Loucy (cell line): ENCODE measurements around the gene DGCR2.
A peak's percentile ranks its signal among the peaks of the same experiment; 100 is the strongest.
"Not testable (repeated sequence)": the region's sequence is repeated elsewhere in the genome, so short reads cannot be mapped to it uniquely, and the experiment has no call there.

Experiments
- H2AFZ ChIP-seq: fragments of 200-600 bp; sonication (generic); 2 replicates; pipeline ENCODE4 v1.6.0; 2016; ENCODE audit warnings: antibody characterized with exemption, mild to moderate bottlenecking, low read length, moderate library complexity
- H3F3A ChIP-seq: fragments of 200-600 bp; 2 replicates; pipeline ENCODE4 v1.6.0; 2016; ENCODE audit warnings: antibody characterized with exemption, low read depth, mild to moderate bottlenecking
- H3K27me3 ChIP-seq: fragments of 200-600 bp; sonication (generic); 2 replicates; pipeline ENCODE4 v1.6.1; 2014; ENCODE audit warnings: low read length, mild to moderate bottlenecking; ENCODE audit not compliant: insufficient read depth, poor library complexity, severe bottlenecking
- H3K36me3 ChIP-seq: fragments of 200-600 bp; sonication (generic); 2 replicates; pipeline ENCODE4 v1.6.1; 2016; ENCODE audit warnings: low read length; ENCODE audit not compliant: insufficient read depth
- H3K4me1 ChIP-seq: fragments of 200-600 bp; sonication (generic); 2 replicates; pipeline ENCODE4 v1.5.1; 2014; ENCODE audit warnings: low read length, mild to moderate bottlenecking; ENCODE audit not compliant: insufficient read depth, poor library complexity, severe bottlenecking
- H3K4me2 ChIP-seq: fragments of 200-600 bp; sonication (generic); 2 replicates; pipeline ENCODE4 v1.6.0; 2014; ENCODE audit warnings: antibody characterized with exemption, low read length, low read depth, mild to moderate bottlenecking; ENCODE audit not compliant: poor library complexity, severe bottlenecking
- H3K4me3 ChIP-seq: fragments of 200-600 bp; sonication (generic); 2 replicates; pipeline ENCODE4 v1.5.1; 2014; ENCODE audit warnings: low read length, mild to moderate bottlenecking, mixed read lengths; ENCODE audit not compliant: poor library complexity, severe bottlenecking
- H3K79me2 ChIP-seq: fragments of 200-600 bp; sonication (generic); 2 replicates; pipeline ENCODE4 v1.6.1; 2014; ENCODE audit warnings: low read length; ENCODE audit not compliant: insufficient read depth
- H3K9ac ChIP-seq: fragments of 200-600 bp; sonication (generic); 2 replicates; pipeline ENCODE4 v1.6.0; 2014; ENCODE audit warnings: mild to moderate bottlenecking, low read depth, low read length, moderate library complexity; ENCODE audit not compliant: poor library complexity, severe bottlenecking
- H3K9me2 ChIP-seq: fragments of 200-600 bp; sonication (generic); replicated peaks from 2 replicates; pipeline ENCODE4 v1.6.1; 2016; ENCODE audit warnings: low read depth, low read length, mixed read lengths
- H3K9me3 ChIP-seq: fragments of 200-600 bp; sonication (generic); 2 replicates; pipeline ENCODE4 v1.6.1; 2014; ENCODE audit warnings: mild to moderate bottlenecking, antibody characterized with exemption, low read length, low read depth; ENCODE audit not compliant: insufficient read depth
- H4K20me1 ChIP-seq: fragments of 200-600 bp; sonication (generic); 2 replicates; pipeline ENCODE4 v1.6.0; 2014; ENCODE audit warnings: antibody characterized with exemption, low read length, mild to moderate bottlenecking; ENCODE audit not compliant: insufficient read depth, poor library complexity, severe bottlenecking
- CTCF ChIP-seq: fragments of 200-600 bp; sonication (generic); conservative IDR thresholded peaks from 2 replicates; pipeline ENCODE4 v1.5.1; 2014; ENCODE audit warnings: mild to moderate bottlenecking, antibody characterized with exemption, low read length
- EZH2phosphoT487 ChIP-seq: fragments of 200-600 bp; IDR thresholded peaks from 2 replicates; pipeline ENCODE4 v1.6.1; 2018; ENCODE audit warnings: antibody characterized with exemption, mild to moderate bottlenecking, moderate library complexity, borderline replicate concordance

The DGCR2 gene

GRCh38 chr22:19164425-19164824, 42.2 kb upstream of the DGCR2 start:
- no peaks in the 10 kb centered on the region for H3K36me3 ChIP-seq
- H3K4me3 ChIP-seq = no peak overlapping the region
- no peaks in the 10 kb centered on the region for H3K79me2 ChIP-seq
- no peak overlapping the region for H2AFZ ChIP-seq
- TF ChIP-seq CTCF (no peak), EZH2phosphoT487 (no peak)
- no peaks in the 10 kb centered on the region for H3K4me1 ChIP-seq
- H3K9me2 ChIP-seq = no peaks in the 10 kb centered on the region
- no peaks in the 10 kb centered on the region for H3K9me3 ChIP-seq
- H4K20me1 ChIP-seq = no peaks in the 10 kb centered on the region
- H3K9ac ChIP-seq = no peak overlapping the region
- H3K27me3 ChIP-seq = no peaks in the 10 kb centered on the region
- H3F3A ChIP-seq = no peaks in the 10 kb centered on the region
- no peak overlapping the region for H3K4me2 ChIP-seq

DNA sequence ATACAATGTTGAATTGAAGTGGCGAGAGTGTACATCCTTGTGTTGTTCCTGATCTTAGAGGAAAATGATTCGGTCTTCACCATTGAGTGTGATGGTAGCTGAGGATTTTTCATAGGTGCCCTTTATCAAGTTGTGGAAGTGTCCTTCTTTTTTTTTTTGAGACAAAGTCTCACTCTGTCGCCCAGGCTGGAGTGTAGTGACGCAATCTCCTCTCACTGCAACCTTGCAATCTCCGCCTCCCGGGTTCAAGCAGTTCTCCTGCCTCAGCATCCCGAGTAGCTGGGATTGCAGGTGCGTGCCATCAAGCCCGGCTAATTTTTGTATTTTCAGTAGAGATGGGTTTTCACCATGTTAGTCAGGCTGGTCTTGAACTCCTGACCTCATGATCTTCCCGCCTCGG, 36.4 kb upstream of the DGCR2 start:
- H3K9ac ChIP-seq, H3K9me3 ChIP-seq, H2AFZ ChIP-seq, H3K36me3 ChIP-seq, H4K20me1 ChIP-seq, H3K9me2 ChIP-seq, H3K27me3 ChIP-seq, H3K4me3 ChIP-seq, H3K4me1 ChIP-seq, H3K79me2 ChIP-seq, H3K4me2 ChIP-seq, H3F3A ChIP-seq: not testable (repeated sequence)

DNA sequence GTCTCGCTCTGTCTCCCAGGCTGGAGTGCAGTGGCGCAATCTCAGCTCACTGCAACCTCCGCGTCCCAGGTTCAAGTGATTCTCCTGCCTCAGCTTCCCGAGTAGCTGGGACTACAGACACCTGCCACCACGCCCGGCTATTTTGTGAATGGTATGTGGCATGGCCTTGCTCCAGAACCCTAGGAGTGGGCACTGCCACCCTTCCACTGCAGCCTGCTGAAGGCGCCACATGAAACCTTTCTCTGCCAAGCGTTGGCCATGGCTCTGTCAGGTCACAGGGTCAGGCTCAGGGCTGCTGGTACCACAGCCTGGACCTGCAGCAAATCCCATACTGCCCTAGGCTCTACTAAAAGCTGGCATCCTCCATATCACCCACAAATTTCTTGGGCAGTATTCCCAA, 33.9 kb upstream of the DGCR2 start:
- H3K9ac ChIP-seq, H3F3A ChIP-seq, H3K79me2 ChIP-seq, H4K20me1 ChIP-seq, H3K9me2 ChIP-seq, H3K36me3 ChIP-seq, H2AFZ ChIP-seq, H3K9me3 ChIP-seq, H3K27me3 ChIP-seq, H3K4me2 ChIP-seq, H3K4me1 ChIP-seq, H3K4me3 ChIP-seq: not testable (repeated sequence)

DNA sequence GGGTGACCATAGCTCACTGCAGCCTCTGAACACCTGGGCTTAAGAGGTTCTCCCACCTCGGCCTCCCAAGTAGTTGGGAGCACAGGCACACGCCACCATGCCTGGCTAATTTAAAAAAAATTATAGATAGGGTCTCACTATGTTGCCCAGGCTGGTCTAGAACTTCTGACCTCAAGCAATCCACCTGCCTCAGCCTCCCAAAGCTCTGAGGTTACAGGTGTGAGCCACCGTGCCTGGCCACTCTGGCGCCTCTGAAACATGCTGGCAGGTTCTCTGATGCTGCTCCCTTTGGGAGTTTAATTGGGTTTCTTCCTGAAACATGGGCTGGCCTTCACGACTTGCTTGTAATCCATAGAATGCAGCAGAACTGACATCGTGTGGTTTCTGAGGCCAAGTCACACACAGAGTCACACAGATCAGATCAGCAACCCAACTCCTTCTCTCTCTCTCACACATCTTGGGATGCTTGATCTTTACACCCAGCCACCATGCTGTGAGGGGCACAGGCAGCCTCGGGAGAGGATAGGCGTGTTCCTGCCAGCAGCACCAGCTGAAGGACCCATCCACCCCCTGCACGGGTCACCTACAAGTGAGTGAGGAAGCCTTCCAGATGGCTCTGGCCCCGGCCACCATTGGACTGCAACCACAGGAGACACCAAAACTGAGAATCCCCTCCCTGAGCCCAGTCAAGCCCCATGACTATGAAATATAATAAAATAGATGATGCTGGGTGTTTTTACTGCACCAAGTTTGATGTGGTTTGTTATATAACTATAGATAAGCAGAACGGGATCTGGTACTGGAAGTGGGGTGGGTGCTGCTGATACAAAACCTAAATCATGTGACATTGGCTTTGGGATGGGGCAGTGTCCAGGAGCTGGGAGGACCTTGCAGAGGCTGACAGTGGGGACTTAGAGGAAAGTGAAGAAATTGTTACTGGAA, 31.0 kb upstream of the DGCR2 start:
- H3K79me2 ChIP-seq = no peaks in the 10 kb centered on the region
- TF ChIP-seq EZH2phosphoT487 (no peak), CTCF (no peak)
- no peak overlapping the region for H3K9ac ChIP-seq
- H3K36me3 ChIP-seq = no peaks in the 10 kb centered on the region
- H2AFZ ChIP-seq = peak overlapping the region; percentile 70
- H3K4me1 ChIP-seq = peaks cover 4% of the 10 kb centered on the region
- H4K20me1 ChIP-seq = no peaks in the 10 kb centered on the region
- peak overlapping the region; percentile 10 for H3K4me2 ChIP-seq
- no peaks in the 10 kb centered on the region for H3K9me3 ChIP-seq
- no peaks in the 10 kb centered on the region for H3K27me3 ChIP-seq
- H3F3A ChIP-seq = no peaks in the 10 kb centered on the region
- H3K9me2 ChIP-seq = no peaks in the 10 kb centered on the region
- H3K4me3 ChIP-seq = no peak overlapping the region
